NCI-H510A treated with DMSO at 0.1 percent for 48 hours (cell line): ENCODE measurements around the gene ATP1A4.

Source experiments
- DNase-seq: peaks from one replicate; lab custom pipeline; 2025; lab: John Stamatoyannopoulos, UW

ATP1A4 gene

DNA sequence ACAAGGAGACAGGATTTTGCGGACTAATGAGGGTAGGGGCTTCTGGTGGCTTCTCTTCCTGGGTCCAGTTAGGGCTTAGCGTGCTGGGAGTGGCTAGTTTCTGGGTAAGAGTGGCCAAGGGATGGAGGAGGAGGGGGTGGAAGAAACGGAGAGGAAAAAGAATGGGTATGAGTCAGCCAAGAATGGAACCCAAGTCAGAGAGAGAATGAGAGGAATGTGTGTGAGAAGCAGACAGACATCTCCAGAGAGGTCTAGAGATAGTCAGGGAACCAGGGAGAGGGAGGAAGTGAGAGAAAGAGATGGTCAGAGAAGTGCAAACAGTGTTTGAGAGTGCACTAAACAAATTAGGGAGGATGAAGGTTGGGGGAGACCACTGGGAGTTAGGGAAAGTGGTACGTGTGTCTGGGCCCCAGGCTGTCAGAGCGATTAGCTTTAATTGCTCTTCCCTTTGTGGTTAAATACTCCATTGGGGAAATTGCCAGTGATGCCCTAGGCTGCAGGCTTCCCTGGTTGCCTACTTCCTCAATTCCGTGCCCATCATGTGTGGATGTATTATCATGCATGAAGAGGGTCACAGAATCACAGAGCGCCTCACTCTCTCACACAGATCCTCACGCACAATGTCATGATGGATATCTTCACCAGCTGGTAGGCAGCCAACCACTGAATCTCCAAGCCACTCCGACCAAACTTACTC, 55.2 kb downstream of the ATP1A4 start:
- no peak for DNase-seq

DNA sequence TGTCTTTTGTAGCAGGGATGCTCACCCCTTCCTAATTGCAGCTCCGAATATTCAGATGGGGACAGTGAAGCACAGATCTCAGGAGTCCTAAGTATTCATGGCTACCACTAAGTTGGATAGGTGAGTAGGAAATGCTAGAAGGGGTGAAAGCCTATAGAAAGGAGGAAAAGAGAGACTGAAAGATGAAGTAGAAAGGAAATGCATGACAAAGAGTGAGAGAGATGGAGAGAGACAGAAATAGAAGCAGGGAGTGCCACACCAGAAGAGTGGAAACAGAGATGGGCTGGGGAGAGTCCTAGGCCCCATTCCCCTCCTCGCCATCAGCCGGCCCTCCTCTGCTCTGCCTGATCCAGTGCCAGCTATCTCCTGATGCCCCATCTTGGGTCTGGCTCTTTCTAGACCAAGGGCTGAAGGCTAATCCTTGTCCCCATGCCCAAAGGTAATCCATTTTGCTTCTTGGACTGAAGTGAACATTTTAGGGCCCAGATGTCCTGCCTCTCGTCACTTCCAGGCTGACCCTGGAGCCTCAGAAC, 55.8 kb downstream of the ATP1A4 start:
- DNase-seq: no peak

DNA sequence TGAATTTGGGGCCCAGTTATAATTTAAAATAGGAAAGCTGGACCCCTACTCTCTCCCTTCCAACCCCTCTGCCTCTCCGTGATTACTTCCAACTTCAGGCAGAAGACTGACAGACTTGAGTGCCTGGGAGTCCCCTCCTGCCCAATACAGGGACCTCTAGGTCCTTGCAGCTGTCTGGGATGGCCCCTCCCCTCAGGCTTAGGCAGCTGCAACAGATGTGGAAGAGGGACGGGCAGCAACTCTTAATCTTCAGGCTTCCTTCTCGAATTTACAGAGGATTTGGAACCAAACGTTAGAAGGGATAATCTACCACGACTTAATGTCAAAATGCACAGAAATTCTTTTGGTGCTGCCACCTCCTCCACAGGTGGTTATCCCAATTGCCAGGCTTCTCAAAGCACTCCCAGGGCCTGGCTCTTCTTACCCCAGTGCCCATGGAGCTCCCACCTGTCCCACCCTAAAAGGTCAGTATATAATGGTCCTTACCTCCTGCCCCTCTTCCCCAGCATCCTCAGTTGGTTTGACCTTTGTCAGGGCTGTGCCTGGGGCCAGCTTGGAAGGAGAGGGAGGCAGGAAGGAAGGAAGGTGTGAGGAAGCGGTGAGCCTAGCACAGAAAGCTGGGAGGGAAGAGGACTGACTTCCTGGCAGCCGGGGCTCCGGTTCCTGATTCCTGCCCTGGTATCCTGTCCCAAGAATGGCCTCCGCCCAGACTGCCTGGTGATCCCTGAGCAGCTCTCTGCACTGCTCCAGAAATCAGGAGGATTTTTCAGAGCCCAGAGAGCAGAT, 56.6 kb downstream of the ATP1A4 start:
- no peak for DNase-seq

DNA sequence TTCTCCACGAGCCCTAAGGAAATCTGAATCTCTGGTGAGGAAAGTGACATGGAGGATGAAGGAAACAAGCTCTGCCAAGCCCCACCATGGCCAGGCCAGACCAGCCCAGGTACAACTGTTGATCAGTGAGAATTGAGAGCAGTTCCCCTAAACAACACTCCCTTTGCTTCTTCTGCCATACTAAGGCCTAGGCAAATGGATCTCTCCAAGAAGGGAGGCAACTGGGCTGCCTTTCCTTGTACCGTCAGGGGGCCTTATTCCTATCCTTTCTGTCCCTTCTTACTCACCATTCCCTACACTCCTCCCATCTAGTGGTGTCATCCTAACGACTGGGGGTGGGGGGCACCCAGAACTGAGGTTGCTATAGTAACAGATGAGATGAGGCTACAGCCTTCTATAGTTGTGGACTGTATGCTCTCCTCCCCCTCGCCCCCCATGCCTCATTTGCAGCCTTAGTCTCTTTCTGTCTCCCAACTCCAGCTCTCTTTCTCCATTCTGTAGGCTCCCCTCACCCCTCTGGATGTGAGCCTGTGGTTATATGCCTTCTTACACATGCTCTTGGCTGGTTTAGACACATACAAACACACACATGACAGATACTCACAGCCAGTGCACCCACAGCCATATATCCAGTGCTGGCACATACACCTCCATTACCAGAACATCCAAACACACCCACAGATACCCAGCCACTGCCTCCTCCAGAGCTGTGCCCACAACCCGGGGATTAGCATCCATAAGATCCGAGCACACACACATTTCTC, 57.3 kb downstream of the ATP1A4 start:
- no peak for DNase-seq

DNA sequence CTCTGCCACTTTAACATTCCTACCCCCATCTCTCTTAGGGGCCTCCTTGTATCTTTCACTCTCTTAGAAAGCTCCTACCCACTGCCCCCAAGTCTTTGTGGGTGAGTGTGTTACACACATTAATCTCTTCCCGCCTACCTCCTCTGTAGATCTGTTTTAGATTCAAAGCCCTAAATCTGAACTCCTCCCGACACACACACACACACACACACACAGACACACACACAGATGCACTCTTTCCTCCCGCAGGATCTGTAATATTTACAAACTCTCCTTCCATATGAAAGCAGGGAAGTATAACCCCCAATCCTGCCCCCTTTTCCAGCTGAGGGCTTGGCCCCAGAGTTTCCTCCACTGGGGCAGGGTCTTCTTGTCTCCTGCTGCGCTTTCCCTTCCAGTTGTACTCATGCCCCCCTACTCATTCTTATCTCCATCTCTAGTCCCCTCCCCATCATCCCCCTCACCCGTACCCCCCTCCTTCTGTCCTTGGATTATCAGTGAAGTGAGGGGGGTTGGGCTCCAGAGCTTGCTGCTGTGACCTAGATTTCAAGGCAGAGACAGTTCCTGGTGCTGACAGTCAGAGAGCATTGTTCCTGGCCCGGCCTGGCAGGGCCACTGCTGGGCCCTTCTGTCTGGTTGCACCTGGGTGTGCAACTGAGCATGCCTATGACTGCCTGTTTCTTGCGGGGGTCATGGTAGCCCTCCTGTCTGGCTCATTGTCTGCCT, 58.1 kb downstream of the ATP1A4 start:
- DNase-seq: no peak

DNA sequence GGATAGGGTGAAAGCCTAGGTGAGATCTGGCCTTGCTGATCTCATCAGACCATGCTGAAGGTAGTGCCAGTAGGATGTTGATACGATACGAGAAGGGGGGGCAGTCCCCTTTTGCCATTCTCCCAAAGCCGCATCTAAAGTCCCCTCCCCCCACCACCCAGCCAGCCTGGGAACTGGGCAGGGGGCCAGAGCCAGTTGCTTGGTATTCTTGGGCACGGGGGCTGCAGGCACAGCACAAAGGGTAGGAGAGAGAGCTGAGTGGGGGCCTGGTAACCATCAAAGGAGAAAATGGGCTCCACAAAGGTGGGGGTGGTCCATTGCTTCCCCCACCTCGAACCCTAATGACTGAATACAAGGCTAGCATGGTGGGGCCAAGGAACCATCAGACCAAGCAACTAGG, 59.2 kb downstream of the ATP1A4 start:
- DNase-seq: no peak

DNA sequence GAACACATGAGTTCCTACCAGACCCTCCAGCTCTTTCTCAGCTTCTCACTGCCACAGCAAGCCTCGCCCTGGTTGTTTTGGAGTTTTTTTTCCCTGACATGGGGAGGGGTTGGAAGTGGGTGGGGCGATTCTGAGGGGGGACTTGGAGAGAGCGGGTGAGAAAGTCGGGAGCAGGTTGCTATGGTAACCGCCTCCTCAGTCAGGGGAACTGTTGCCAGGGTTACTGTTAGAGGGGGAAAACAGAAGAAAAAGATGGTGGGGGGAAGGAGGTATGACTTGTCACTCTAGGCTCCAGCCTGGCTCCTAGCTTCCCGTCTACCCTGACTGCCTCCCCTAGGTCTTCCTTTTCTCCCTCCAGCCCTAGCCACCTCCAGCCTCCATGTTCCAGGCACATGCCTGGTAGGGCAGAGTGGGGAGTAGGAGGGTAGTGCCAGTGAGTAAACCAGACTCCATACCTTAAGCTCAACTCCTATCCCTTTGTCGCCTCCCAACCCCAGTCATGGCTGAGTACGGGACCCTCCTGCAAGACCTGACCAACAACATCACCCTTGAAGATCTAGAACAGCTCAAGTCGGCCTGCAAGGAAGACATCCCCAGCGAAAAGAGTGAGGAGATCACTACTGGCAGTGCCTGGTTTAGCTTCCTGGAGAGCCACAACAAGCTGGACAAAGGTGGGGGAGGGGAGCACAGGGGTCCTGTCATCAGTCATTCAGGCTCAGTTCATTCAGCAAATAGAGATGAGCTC, 59.8 kb downstream of the ATP1A4 start:
- DNase-seq: no peak

DNA sequence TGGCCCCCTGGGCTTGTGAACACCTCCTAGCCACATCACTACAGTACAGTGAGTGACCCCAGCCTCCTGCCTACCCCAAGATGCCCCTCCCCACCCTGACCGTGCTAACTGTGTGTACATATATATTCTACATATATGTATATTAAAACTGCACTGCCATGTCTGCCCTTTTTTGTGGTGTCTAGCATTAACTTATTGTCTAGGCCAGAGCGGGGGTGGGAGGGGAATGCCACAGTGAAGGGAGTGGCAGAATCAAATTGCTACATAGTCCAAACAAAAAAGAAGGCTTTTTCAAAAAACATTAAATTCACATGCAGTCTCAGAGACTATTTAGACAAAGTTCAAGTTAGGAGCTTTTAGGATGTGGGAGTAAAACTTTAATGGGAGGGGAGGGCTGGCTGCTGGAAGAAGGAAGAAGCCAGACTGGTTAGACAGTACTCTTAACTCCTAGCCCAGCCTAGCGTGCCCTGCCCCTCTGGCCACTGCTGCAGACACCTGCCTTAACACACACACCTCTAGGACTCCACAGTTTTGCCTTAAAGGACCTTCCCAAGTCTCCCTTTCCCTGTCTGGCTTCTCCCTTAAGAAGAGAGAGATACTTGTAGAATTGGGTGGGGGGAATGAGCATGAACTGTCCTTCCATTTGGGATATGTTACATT, 63.2 kb downstream of the ATP1A4 start:
- no peak for DNase-seq

DNA sequence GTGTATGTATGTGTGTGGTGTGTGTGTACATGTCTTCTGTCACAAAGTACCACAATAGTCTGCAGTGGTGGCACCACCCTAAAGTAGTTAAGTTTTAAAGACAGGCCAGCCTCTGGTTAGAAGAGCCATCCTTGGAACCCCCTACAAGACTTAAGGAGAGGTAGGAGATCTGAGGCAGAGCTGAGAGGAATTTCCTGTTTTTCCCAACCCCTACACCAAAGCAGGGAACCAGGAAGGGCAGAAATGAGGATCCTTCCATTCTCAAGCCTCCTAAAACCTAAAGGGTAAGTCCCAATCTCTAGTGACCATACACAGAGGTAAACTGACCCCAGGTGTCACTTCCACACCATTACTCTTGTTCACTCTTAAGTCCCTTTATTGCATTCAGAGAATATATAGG, 64.9 kb downstream of the ATP1A4 start:
- no peak for DNase-seq

DNA sequence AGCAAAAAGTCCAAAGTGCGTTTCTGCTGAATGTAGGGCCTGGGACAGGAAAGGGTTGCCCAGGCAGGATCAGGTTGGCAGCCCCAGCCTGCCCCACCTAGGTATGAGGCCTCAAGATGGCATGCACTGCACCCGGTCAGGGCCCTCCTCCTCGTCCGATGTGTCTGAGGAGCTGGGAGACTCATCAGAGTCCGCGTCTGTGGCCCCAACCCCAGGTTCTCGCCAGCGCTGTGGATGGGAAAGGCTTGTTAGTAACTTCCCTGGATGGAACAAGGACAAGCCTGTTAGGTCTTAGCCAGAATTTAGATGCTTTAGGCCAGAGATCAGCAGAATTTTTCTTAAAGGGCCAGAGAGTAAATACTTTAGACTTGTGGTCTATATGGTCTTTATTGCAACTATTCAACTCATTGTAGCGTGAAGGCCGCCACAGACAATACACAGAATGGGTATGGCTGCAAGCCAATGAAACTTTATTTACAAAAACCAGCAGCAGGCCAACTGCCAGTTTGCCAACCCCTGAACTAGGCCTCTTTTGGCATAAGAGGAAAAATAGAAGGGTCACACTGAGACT, 66.2 kb downstream of the ATP1A4 start:
- no peak for DNase-seq

DNA sequence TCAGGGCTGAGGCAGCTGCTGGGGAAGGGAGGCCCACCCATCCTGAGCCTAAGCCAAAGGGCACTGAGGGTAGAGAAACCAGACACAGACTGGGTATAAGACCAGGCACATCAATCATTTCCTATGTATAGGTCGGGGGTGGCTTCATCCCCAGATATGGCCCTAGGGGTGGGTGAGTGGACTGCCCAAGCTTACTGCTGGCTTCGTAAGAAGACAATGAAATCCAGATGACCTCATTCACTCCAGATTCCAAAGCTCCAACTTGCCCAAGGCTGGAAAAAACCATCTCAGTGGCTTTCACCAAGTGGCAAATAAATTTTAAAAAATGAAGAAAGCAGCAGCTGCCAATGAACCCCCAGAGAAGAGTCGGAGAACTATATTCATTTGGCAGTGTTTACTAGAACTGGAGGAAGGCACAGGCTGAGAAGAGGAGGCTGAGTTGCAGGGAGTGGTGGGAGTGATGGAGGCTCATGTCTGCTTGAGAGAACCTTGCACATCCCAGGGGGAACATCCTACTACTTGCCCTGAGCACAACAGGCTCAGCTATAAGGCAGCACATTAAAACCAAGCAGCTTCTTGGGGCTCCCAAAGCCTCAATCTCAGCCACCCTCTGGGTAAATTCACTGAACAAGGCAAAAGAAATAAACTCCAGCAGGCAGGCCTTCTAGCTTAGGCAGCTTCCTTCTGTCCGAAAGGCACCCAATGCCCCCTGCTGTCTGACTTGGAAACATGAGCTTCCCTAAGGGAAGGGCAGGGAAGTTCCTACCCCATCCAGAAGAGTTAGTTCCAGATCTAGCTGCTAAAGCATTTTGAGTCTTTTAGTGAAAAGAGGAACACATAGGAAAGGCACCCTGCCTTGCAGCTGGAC, 67.9 kb downstream of the ATP1A4 start:
- peak; percentile 8 for DNase-seq

DNA sequence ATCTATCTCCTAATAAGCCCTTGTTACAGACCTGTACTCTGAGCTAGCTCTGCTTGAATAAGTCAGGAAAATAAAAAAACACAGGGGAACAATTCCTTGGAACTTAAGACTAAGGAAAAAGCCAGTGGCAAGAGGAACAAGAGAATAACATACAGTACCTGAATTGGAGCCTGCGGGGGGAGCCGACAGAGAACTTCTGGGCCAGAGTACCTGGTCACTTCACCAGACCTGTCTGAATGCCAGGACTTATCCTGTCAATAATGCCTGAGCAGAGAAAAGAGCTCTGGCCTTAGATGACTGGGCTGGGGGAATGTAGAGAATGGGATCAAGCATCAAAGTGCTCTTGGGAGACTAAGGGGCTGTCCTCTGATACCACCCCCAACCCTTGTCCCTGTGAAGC, 68.9 kb downstream of the ATP1A4 start:
- no peak for DNase-seq

DNA sequence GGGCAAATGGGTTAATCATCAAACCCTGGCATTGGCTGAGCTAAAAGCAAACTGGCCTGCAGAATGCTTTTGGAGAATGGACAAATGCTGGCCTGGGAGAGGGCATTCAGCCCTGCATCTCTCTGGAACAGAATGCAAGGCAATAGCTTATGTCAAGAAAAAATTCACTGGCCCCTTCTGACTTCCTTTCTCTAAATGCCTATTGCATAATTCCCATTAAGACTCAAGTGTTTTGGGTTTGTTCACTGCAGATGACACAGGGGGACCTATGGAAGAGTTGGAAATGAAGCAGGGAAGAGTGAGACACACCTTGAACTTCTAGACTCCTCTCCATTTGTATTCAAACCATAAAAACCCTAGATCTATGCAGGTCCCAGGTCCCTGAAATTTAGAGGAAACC, 69.7 kb downstream of the ATP1A4 start:
- DNase-seq: no peak

DNA sequence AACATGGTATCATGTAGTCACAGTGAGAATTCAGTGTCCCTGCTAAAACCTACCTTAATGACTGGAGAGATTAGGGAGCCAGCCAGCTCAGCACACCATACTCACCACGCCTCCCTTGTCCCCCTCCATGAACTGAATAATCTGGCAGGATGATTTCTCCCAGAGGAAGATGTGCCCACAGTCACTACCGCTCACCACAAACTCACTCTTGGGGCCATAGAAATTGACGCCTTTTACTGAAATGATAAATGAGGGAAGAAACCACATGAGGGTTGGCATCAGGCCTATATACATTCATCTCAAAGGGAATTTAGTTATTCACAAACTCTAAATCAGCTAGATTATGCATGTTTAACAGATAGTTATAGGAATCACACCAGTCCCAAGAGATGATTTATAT, 71.1 kb downstream of the ATP1A4 start:
- no peak for DNase-seq

DNA sequence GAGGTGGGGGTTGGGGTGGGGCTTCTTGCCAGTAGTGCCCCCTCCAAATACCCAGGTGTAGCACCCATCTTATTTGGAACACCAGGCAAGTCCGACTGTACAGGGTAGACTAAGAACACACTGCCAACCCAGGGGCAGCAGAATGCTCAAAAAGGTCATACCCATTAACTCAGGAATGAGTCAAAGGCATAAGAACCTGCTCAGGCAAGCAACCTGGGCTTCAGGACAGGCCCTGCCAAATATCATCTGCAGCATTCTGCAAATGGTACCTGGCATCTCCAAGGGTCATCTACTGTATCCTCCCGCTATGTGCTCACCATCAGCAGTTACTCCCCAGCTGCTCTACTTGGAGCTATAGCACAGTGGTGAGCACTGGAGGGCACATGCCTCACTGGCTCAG, 73.2 kb downstream of the ATP1A4 start:
- DNase-seq: no peak

DNA sequence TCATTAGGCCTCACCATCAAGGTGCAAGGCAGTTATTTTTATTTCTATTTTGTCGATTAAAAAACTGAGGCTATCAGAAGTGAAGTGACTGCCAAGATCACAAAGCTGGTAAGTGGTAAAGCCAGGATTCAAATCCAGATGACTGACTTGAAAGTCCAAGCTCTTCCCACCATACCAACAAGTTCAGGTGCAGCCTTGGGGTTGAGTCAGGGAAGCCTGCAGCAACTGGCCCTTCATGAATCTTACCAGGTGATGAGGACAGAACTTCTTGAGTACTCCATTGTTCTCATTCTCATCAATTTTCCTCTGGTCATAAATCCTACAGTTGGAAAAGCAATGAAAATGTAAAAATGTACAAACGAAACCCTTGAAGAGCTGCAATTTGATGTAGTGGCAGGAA, 73.9 kb downstream of the ATP1A4 start:
- DNase-seq: no peak

DNA sequence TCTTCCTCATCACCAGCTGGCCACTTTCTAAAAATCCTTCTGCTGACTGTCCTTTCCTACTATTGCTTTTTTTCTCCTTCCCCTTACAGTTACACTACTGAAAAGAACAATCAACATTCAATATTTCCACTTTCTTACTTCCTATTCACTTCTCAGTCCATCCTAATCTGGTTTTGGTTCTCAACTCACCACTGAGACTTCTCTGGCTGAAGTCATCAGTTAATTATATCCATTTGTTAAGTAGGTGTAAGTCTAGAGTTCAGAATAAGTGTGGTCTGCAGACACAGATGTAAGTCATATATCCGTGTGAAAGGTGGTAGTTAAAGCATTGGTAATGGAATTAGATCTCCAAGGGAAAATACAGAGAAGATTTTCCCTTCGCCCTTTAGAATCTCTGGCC, 75.2 kb downstream of the ATP1A4 start:
- no peak for DNase-seq

DNA sequence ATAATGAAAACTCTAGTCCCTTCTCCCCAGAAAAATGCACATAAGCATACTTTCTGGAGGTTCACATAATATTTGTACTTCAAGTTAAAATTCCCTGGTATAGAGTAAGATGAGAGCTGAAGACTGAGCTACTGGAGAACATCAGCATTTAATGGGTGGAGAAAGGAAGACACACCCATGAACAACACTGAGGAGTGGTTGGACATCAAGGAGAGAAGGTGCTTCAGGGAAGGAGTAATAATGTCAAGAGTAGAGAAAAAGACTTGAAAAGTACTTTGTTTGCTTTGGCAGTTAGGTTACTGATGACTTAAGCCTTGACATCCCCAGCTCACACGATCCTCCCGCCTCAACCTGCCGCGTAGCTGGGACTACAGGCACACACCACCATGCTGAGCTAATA, 75.6 kb downstream of the ATP1A4 start:
- no peak for DNase-seq

DNA sequence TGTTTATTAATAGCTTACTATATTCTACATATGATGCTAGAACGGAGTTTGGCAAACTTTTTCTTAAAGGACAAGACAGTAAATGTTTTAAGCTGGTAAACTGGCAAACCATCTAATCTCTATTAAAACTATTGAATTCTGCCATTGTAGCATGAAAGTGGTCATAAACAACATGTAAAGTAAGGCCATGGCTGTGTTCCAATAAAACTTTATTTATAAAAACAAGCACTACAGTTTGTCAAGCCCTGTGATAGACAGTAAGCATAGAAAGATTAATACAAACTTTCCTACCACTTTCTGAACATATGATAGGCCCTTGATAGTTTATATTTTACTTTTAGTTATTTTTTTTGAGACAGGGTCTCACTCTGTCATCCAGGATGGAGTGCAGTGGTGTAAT, 76.2 kb downstream of the ATP1A4 start:
- no peak for DNase-seq

DNA sequence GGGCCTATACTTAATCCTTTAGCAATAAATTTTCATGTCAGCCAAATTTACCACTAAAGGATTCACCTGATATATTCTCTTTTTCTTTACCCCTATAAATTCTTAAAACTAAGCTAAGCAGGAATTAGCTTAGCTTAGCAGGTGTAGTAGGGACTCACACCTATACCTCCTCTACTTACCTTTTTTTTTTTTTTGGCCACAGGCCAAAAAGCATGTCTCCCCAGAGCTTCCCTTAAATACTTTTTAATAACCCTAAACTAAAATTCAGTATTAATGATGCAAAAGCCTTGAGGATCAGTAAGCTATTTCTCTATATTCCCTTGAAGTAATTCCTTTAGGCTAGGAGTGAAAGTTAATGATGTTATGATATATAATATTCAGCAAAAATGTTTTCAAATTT, 77.0 kb downstream of the ATP1A4 start:
- no peak for DNase-seq
